K562 (cell line): ENCODE data around the gene FBXL13. TPM values are rescaled to one million over a fixed set of nuclear protein-coding genes. Genes with fewer than 3 reads are reported as not detected.

Experiments used
- ATAC-seq: fragments of 200-7000 bp; cut with Tn5 transposase; 3 replicates; pipeline ENCODE4 v1.9.1; 2020; ENCODE audit warnings: moderate library complexity
- BruUV-seq: library from RNA; stranded (reverse); fragments of 400-500 nt; replicated peaks from 2 replicates; lab custom pipeline; 2021; lab: Mats Ljungman, UMichigan
- CTCF ChIA-PET: fragments of 300-600 bp; formaldehyde crosslinking; extraction: SDS; loops from one replicate; lab custom pipeline; 2021; ENCODE audit warnings: low intra/inter-chr PET ratio; lab: Yijun Ruan, JAX
- POLR2A ChIA-PET: fragments of 300-600, 350-650 bp; sonication (Branson Sonifier 250); formaldehyde crosslinking; extraction: SDS; loops from one replicate; lab custom pipeline; 2021; ENCODE audit warnings: antibody characterized with exemption, inconsistent platforms; lab: Yijun Ruan, JAX
- DNase-seq, 4 experiments: peaks; one replicate each; pipeline versions ENCODE4 v3.0.0 to v3.0.0-alpha.2; 2011 to 2018; ENCODE audit warnings: low spot score in 3 of 4, mixed read lengths in 3 of 4; ENCODE audit errors: extremely low read depth in 1 of 4
- FAIRE-seq: peaks from 2 replicates; lab custom pipeline; 2011; peaks lifted over from hg19 to GRCh38; lab: Jason Lieb, UNC
- H2AFZ ChIP-seq: 2 replicates; pipeline ENCODE4 v1.6.0; 2011; ENCODE audit warnings: low read depth, low read length, control low read depth, inconsistent platforms
- H3K27ac ChIP-seq: fragments of 200-600 bp; 3 replicates; pipeline ENCODE4 v1.8.0; 2011; ENCODE audit warnings: low read depth, mild to moderate bottlenecking, control low read depth, inconsistent platforms, low read length, moderate library complexity, mixed read lengths; ENCODE audit errors: extremely low read depth
- H3K27me3 ChIP-seq, 2 experiments: fragments of 300-600 bp in 1 of 2; 2 replicates in 1 of 2; 3 replicates in 1 of 2; pipeline versions ENCODE4 v1.6.0 to v1.8.0; 2011; ENCODE audit warnings: inconsistent platforms in 2 of 2, low read length in 2 of 2, mild to moderate bottlenecking in 1 of 2, mixed read lengths in 1 of 2, moderate library complexity in 1 of 2; ENCODE audit not compliant: control insufficient read depth in 2 of 2, insufficient read depth in 2 of 2
- H3K36me3 ChIP-seq: fragments of 300-600 bp; 3 replicates; pipeline ENCODE4 v1.8.0; 2011; ENCODE audit warnings: mild to moderate bottlenecking, low read length, inconsistent platforms; ENCODE audit not compliant: control insufficient read depth, insufficient read depth
- H3K4me1 ChIP-seq, 2 experiments: fragments of 200-600 bp in 1 of 2; replicated peaks in 1 of 2; 2 replicates in 1 of 2; 3 replicates in 1 of 2; pipeline versions ENCODE4 v1.5.1 to v1.8.0; 2011; ENCODE audit warnings: inconsistent platforms in 2 of 2, low read length in 2 of 2, mild to moderate bottlenecking in 1 of 2, mixed read lengths in 1 of 2, moderate library complexity in 1 of 2; ENCODE audit not compliant: control insufficient read depth in 2 of 2, insufficient read depth in 2 of 2
- H3K4me2 ChIP-seq: 2 replicates; pipeline ENCODE4 v1.6.1; 2011; ENCODE audit warnings: low read length, control low read depth, inconsistent platforms, mixed read lengths; ENCODE audit not compliant: insufficient read depth
- H3K4me3 ChIP-seq: fragments of 200-600 bp; sonication (generic), shearing (Covaris generic); 2 replicates; pipeline ENCODE4 v1.5.1; 2016; ENCODE audit warnings: control low read depth, inconsistent platforms
- H3K79me2 ChIP-seq: fragments of 200-600 bp; 3 replicates; pipeline ENCODE4 v1.8.0; 2011; ENCODE audit warnings: low read length, inconsistent platforms; ENCODE audit not compliant: control insufficient read depth, insufficient read depth
- H3K9ac ChIP-seq, 2 experiments: 2 replicates each; pipeline versions ENCODE4 v1.6.0 to v1.6.1; 2011; ENCODE audit warnings: low read depth in 2 of 2, low read length in 2 of 2, control low read depth in 1 of 2, inconsistent platforms in 1 of 2, mild to moderate bottlenecking in 1 of 2, mixed read lengths in 1 of 2; ENCODE audit not compliant: insufficient read depth in 1 of 2
- H3K9me1 ChIP-seq: one replicate; pipeline ENCODE4 v1.6.0; 2011; ENCODE audit warnings: inconsistent platforms, mild to moderate bottlenecking, low read length, moderate library complexity; ENCODE audit not compliant: control insufficient read depth, insufficient read depth
- H3K9me3 ChIP-seq: replicated peaks from 2 replicates; pipeline ENCODE4 v1.5.1; 2011; ENCODE audit warnings: low read depth, low read length, inconsistent platforms; ENCODE audit not compliant: control insufficient read depth, insufficient read depth
- H4K20me1 ChIP-seq: replicated peaks from 2 replicates; pipeline ENCODE4 v1.6.1; 2011; ENCODE audit warnings: low read length, inconsistent platforms, mixed read lengths; ENCODE audit not compliant: control insufficient read depth, insufficient read depth
- CLOCK ChIP-seq: fragments of 250-450 bp; sonication (Bioruptor Pico); IDR thresholded peaks from 2 replicates; pipeline ENCODE4 v1.4.0; 2020; ENCODE audit warnings: mild to moderate bottlenecking, moderate library complexity, borderline replicate concordance
- SLC30A9 ChIP-seq: fragments of 250-450 bp; sonication (Bioruptor Pico); IDR thresholded peaks from 2 replicates; pipeline ENCODE4 v1.8.0; 2022; ENCODE audit warnings: mild to moderate bottlenecking, moderate library complexity
- SMARCB1 ChIP-seq: IDR thresholded peaks from 2 replicates; pipeline ENCODE4 v1.6.1; 2011; ENCODE audit warnings: improper control_type of control experiment, low read depth; ENCODE audit not compliant: insufficient read length
- ZNF766 ChIP-seq: fragments of 200-800 bp; sonication (Bioruptor generic); conservative IDR thresholded peaks from 2 replicates; pipeline ENCODE4 v1.6.1; 2016; ENCODE audit warnings: missing genetic modification characterization, missing compliant biosample characterization
- WGBS: fragments of 100-300 bp; shearing (Covaris generic); methylation state at CpG from one replicate; pipeline ENCODE4 v1.1.6; 2016; ENCODE audit warnings: low coverage, mixed read lengths; ENCODE audit not compliant: insufficient coverage; ENCODE audit errors: missing lambda C conversion rate; 5-methylcytosine and 5-hydroxymethylcytosine counted together
- in situ Hi-C: fragments of 300-500 bp; cut with MboI; formaldehyde crosslinking; loops from 4 replicates; pipeline ENCODE4 v1.15.0; 2018; ENCODE audit warnings: inconsistent platforms, mixed read lengths
- intact Hi-C: fragments of 100-400 bp; cut with micrococcal nuclease; formaldehyde crosslinking; loops from 2 replicates; pipeline ENCODE4 v1.14.2; 2022
- polyA plus RNA-seq, 8 experiments: library from polyadenylated mRNA; depleted of rRNA in 4 of 8; stranded (reverse) in 5 of 8; unstranded in 3 of 8; fragments of >200 nt; fragmentation: Nextera tagmentation in 2 of 8; fragmentation: Illumina TruSeq in 1 of 8; extraction: Ambion mirVana in 2 of 8; extraction: Trizol in 1 of 8; gene quantifications; 2 replicates each; pipeline versions ENCODE4 v1.2.1 to v1.2.3, GENCODE V29; 2011 to 2014; ENCODE audit warnings: inconsistent platforms in 1 of 8, missing spikeins in 1 of 8
- total RNA-seq, 7 experiments: library from RNA; depleted of rRNA in 6 of 7; stranded (reverse); fragments of >200 nt in 6 of 7; fragmentation: Illumina TruSeq in 2 of 7; extraction: Trizol in 2 of 7; gene quantifications; 2 replicates each; pipeline versions ENCODE4 v1.2.1 to v1.2.3, GENCODE V29; 2011 to 2021; ENCODE audit warnings: low replicate concordance in 1 of 7

Gene FBXL13
- total and polyA plus RNA-seq, 9 of the 15 experiments (the other 6 are each of a cell fraction or from before 2014, with no cell fraction given): 16.3 to 55.0 (median 25.4) TPM

DNA sequence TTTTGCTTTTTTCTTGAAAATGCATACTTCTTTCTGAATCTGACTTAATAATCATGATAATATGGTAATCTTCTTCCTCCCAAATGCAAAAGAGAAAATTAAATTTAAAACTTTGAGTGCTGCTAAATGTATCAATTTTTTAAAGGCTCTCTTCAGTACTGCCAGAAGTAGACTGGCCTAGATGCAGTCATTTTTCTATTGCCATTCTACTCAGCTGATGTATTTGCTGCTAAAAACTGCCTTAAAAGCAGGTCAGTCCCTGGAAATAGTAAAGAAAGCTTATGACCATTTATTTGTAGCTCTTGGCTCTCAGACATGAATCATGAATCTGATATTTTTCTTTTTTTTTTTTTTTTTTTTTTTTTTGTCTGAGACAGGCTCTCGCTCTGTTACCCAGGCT is 45.8 kb upstream of the FBXL13 start:
- Histone ChIP-seq H3K4me2 (no peak overlapping the region), H3K4me1 (peaks cover 14 to 38% of the 10 kb centered on the region in 2 experiments), H3K27me3 (no peaks in the 10 kb centered on the region), H3K9me3 (no peaks in the 10 kb centered on the region), H3K36me3 (peaks cover 24% of the 10 kb centered on the region), H3K79me2 (no peaks in the 10 kb centered on the region), H4K20me1 (0 out of 2 replicates have a peak, but pooled peaks cover 4% of the 10 kb centered on the region), H3K27ac (peak overlapping the region; percentile 72; the same call in 2 of the 3 replicates), H3K9me1 (no peaks in the 10 kb centered on the region), H3K9ac (peak overlapping the region in 1 of 2 experiments; percentile 46; a peak in 2 of 4 replicates), H3K4me3 (no peak overlapping the region), H2AFZ (0 out of 2 replicates have a peak overlapping the region, but pooled peaks have one; percentile 64)
- 100% methylated on average over 1 of the region's 1 CpG for WGBS
- ChIA-PET POLR2A (interaction anchor here (0.7 to 2.5 kb wide), 8 partner anchors 10 to 850 kb away, joined by 3 to 17 read pairs (median 4); partner anchors contain the start of gene NAPEPLD), CTCF (no interaction called here)
- BruUV-seq: no TSS peak
- in situ Hi-C loops (no loop called here), intact Hi-C loops (no loop called here)
- no peak for ATAC-seq
- DNase-seq: no peak
- no peak for FAIRE-seq
- no peak for TF ChIP-seq SLC30A9 (CRISPR knock-in tag)
- TF ChIP-seq ZNF766: no peak
- TF ChIP-seq SMARCB1: peak; percentile 5
- TF ChIP-seq CLOCK (CRISPR knock-in tag): no peak
